Mesenchymal stem cell (in vitro differentiated cells and primary cell): ENCODE data around the gene IMP4.

ENCODE experiments used
- DNase-seq: peaks from one replicate; pipeline ENCODE4 v3.0.0-alpha.2; 2013
- H2AFZ ChIP-seq: one replicate; pipeline ENCODE4 v1.6.1; 2013; ENCODE audit warnings: low read depth, mild to moderate bottlenecking, control low read depth, inconsistent platforms, low read length, moderate library complexity
- H2AK5ac ChIP-seq: 2 replicates; pipeline ENCODE4 v1.6.1; 2013; ENCODE audit warnings: low read length, moderate library complexity, mild to moderate bottlenecking, inconsistent platforms; ENCODE audit not compliant: severe bottlenecking
- H2BK120ac ChIP-seq: one replicate; pipeline ENCODE4 v1.6.1; 2013; ENCODE audit warnings: low read depth, mild to moderate bottlenecking, inconsistent platforms, low read length, moderate library complexity
- H2BK12ac ChIP-seq, 2 experiments: one replicate each; pipeline ENCODE4 v1.6.1; 2013; ENCODE audit warnings: inconsistent platforms in 2 of 2, low read length in 2 of 2, mild to moderate bottlenecking in 2 of 2, moderate library complexity in 2 of 2, control low read depth in 1 of 2
- H2BK15ac ChIP-seq: one replicate; pipeline ENCODE4 v1.6.1; 2013; ENCODE audit warnings: mild to moderate bottlenecking, low read depth, inconsistent platforms; ENCODE audit not compliant: poor library complexity, severe bottlenecking
- H2BK5ac ChIP-seq: 2 replicates; pipeline ENCODE4 v1.6.1; 2013; ENCODE audit warnings: low read depth, mild to moderate bottlenecking, low read length, control low read depth, inconsistent platforms; ENCODE audit not compliant: poor library complexity, severe bottlenecking
- H3K14ac ChIP-seq, 2 experiments: one replicate each; pipeline ENCODE4 v1.6.1; 2013; ENCODE audit warnings: inconsistent platforms in 2 of 2, low read length in 2 of 2, control low read depth in 1 of 2, mild to moderate bottlenecking in 1 of 2, moderate library complexity in 1 of 2
- H3K18ac ChIP-seq, 2 experiments: one replicate each; pipeline ENCODE4 v1.6.1; 2013; ENCODE audit warnings: inconsistent platforms in 2 of 2, low read length in 2 of 2, control low read depth in 1 of 2, low read depth in 1 of 2, mild to moderate bottlenecking in 1 of 2
- H3K23ac ChIP-seq, 2 experiments: one replicate each; pipeline ENCODE4 v1.6.1; 2013; ENCODE audit warnings: inconsistent platforms in 2 of 2, low read length in 2 of 2, mild to moderate bottlenecking in 2 of 2, moderate library complexity in 2 of 2, control low read depth in 1 of 2
- H3K27ac ChIP-seq: 2 replicates; pipeline ENCODE4 v1.5.1; 2013; ENCODE audit warnings: mild to moderate bottlenecking, moderate library complexity, low read length, control low read depth, inconsistent platforms; ENCODE audit not compliant: poor library complexity, severe bottlenecking
- H3K27me3 ChIP-seq, 2 experiments: 2 replicates each; pipeline versions ENCODE4 v1.6.1 to v1.7.0; 2013; ENCODE audit warnings: low read length in 2 of 2, mild to moderate bottlenecking in 2 of 2, moderate library complexity in 2 of 2, control low read depth in 1 of 2, inconsistent platforms in 1 of 2; ENCODE audit not compliant: control insufficient read depth in 1 of 2, insufficient read depth in 1 of 2
- H3K36me3 ChIP-seq, 2 experiments: 2 replicates each; pipeline versions ENCODE4 v1.6.1 to v1.7.0; 2013; ENCODE audit warnings: low read length in 2 of 2, control low read depth in 1 of 2, inconsistent platforms in 1 of 2, low read depth in 1 of 2, mild to moderate bottlenecking in 1 of 2; ENCODE audit not compliant: insufficient read depth in 2 of 2, control insufficient read depth in 1 of 2
- H3K4ac ChIP-seq, 2 experiments: one replicate each; pipeline ENCODE4 v1.6.1; 2013; ENCODE audit warnings: inconsistent platforms in 2 of 2, low read length in 2 of 2, mild to moderate bottlenecking in 2 of 2, moderate library complexity in 2 of 2, control low read depth in 1 of 2, low read depth in 1 of 2
- H3K4me1 ChIP-seq: 2 replicates; pipeline ENCODE4 v1.6.1; 2013; ENCODE audit warnings: low read depth, low read length, control low read depth; ENCODE audit not compliant: control insufficient read depth, insufficient read depth
- H3K4me2 ChIP-seq: 2 replicates; pipeline ENCODE4 v1.6.1; 2013; ENCODE audit warnings: low read length, mild to moderate bottlenecking, inconsistent platforms; ENCODE audit not compliant: poor library complexity, severe bottlenecking
- H3K4me3 ChIP-seq, 2 experiments: 2 replicates each; pipeline versions ENCODE4 v1.5.1 to v1.7.0; 2013; ENCODE audit warnings: low read length in 2 of 2, mild to moderate bottlenecking in 2 of 2, control low read depth in 1 of 2, low read depth in 1 of 2; ENCODE audit not compliant: insufficient read depth in 1 of 2
- H3K79me1 ChIP-seq: replicated peaks from 2 replicates; pipeline ENCODE4 v1.6.1; 2013; ENCODE audit warnings: mild to moderate bottlenecking, control low read depth, low read length, inconsistent platforms; ENCODE audit not compliant: poor library complexity, severe bottlenecking
- H3K9ac ChIP-seq: 2 replicates; pipeline ENCODE4 v1.7.0; 2013; ENCODE audit warnings: mild to moderate bottlenecking, low read length, moderate library complexity
- H3K9me3 ChIP-seq: 2 replicates; pipeline ENCODE4 v1.7.0; 2013; ENCODE audit warnings: mild to moderate bottlenecking, low read length; ENCODE audit not compliant: control insufficient read depth
- H4K8ac ChIP-seq: one replicate; pipeline ENCODE4 v1.6.1; 2013; ENCODE audit warnings: inconsistent platforms, mild to moderate bottlenecking, low read length, moderate library complexity
- H4K91ac ChIP-seq: one replicate; pipeline ENCODE4 v1.6.1; 2013; ENCODE audit warnings: mild to moderate bottlenecking, low read length, inconsistent platforms
- WGBS: methylation state at CpG from one replicate; pipeline ENCODE4 v1.1.7; 2013; ENCODE audit warnings: mixed read lengths; 5-methylcytosine and 5-hydroxymethylcytosine counted together

The IMP4 gene

DNA sequence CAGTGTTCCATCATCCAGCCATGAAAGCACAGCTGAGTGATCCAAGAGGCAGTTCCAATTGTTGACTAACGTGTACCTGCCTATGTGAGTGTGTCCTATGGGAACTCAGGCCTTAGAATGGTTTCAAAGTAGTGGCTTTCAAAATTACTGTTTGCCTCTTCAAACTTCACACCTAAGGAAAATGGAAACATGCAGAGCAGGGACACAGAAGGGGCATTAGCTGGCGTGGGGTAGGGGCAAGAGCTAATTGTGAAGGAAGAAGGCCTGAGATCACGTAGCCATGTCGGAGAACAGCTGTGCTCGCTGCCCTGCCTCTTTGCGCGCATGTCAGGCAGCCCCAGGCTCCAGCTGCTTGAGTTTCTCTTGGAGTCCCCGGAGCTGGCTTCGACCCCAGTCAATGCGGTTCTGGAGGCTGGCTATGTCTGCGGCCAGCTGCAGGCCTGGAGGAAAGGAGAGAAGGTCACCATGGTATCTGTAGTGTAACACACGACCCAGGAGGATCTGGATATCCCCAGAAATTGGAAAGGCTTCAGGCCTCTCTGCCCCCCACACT lies 3.8 kb upstream of the IMP4 start:
- Histone ChIP-seq H3K23ac (no peak overlapping the region), H2BK12ac (no peak overlapping the region), H2AFZ (no peak overlapping the region), H4K8ac (no peak overlapping the region), H3K4me1 (peaks cover 15% of the 10 kb centered on the region), H4K91ac (no peak overlapping the region), H3K27ac (no peak overlapping the region), H3K79me1 (peaks cover 19% of the 10 kb centered on the region), H3K14ac (no peak overlapping the region), H2AK5ac (no peak overlapping the region), H3K27me3 (peaks cover 0 to 7% of the 10 kb centered on the region in 2 experiments), H3K18ac (no peak overlapping the region), H3K9ac (no peak overlapping the region), H2BK5ac (no peak overlapping the region), H3K4ac (no peak overlapping the region), H3K9me3 (no peaks in the 10 kb centered on the region), H2BK120ac (no peak overlapping the region), H3K4me2 (no peak overlapping the region), H3K4me3 (no peak overlapping the region), H2BK15ac (no peak overlapping the region), H3K36me3 (peaks cover 13 to 24% of the 10 kb centered on the region in 2 experiments)
- DNase-seq: no peak
- 98% methylated on average over 12 of the region's 12 CpGs for WGBS

DNA sequence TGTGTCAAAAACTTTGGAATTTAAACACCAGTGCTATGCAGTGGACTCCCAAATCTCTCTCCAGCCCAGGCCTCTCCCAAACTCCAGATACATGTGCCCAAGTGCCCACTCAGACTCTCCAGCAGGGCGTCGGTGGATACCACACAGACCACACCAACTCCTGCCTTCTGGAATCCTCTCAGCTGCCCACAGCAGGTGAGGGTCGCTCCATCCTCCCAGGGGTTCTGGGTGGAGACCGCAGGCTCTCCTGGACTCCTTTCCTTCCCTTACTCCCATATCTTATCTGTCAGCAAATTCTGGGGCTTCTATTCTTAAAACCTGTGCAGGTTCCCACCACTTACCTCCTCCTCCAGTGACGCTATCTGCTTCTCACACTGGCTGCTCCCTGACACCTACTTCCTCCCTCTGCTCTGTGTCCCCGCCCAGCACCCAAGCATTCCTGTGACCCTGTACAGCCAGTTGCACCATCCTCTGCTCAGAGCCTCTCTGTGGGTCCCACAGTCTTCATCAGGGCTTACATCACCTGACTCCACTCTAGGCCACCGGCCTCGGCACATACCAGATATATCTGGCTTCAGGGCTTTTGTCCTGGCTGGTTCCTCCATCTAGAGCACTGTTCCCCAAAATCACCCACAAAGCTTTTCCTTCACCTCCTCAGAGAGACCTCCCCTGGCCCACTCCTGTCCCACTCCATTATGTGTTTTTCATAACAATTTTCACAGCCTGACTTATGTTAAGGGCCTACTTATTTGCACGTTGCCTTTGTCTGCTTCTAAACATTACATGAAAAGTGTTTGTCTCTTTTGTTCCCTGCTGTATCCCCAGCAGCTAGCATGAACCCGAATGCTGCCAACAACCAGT lies 2.6 kb upstream of the IMP4 start:
- H3K79me1 ChIP-seq: peaks cover 27% of the 10 kb centered on the region
- H3K4me2 ChIP-seq: no peak overlapping the region
- no peaks in the 10 kb centered on the region for H3K9me3 ChIP-seq
- no peak overlapping the region for H2BK15ac ChIP-seq
- DNase-seq: no peak
- no peak overlapping the region for H2AFZ ChIP-seq
- no peak overlapping the region for H4K91ac ChIP-seq
- no peak overlapping the region for H2BK120ac ChIP-seq
- no peak overlapping the region for H3K9ac ChIP-seq
- H3K4me1 ChIP-seq: peaks cover 18% of the 10 kb centered on the region
- H2AK5ac ChIP-seq: no peak overlapping the region
- H3K14ac ChIP-seq: no peak overlapping the region
- no peaks in the 10 kb centered on the region for H3K27me3 ChIP-seq
- WGBS: 94% methylated on average over 10 of the region's 10 CpGs
- no peak overlapping the region for H2BK12ac ChIP-seq
- H3K23ac ChIP-seq: no peak overlapping the region
- H2BK5ac ChIP-seq: no peak overlapping the region
- no peak overlapping the region for H3K4me3 ChIP-seq
- peaks cover 20 to 32% of the 10 kb centered on the region in 2 experiments for H3K36me3 ChIP-seq
- no peak overlapping the region for H4K8ac ChIP-seq
- H3K27ac ChIP-seq: no peak overlapping the region
- no peak overlapping the region for H3K4ac ChIP-seq
- H3K18ac ChIP-seq: no peak overlapping the region

DNA sequence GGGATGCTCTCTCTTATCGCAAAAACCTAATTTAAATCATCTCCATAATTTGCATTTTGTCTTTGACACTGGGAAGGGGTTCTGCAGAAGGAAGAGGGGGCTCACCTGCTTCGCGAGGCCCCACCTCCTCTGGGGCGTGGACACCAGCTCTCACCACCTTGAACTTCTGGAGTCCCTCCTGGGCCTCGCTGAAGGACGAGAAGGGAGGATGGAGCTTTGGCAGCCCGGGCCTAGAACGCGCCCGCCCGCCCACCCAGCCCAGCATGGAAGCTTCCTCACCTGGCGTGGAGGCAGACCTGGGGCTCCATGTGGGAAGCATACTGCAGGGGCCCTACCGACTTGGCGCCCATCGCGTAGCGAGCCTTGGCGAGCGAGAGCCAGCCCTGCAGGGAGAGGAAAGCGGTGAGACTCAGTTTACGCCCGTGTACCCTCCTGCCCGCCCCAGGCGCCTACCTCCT lies 1.1 kb upstream of the IMP4 start:
- Histone ChIP-seq H2BK15ac (no peak overlapping the region), H3K36me3 (peaks cover 34 to 46% of the 10 kb centered on the region in 2 experiments), H3K23ac (no peak overlapping the region), H3K27me3 (no peaks in the 10 kb centered on the region), H3K79me1 (peaks cover 41% of the 10 kb centered on the region), H3K4ac (no peak overlapping the region), H3K4me1 (peaks cover 14% of the 10 kb centered on the region), H3K9ac (peak overlapping the region; percentile 92), H3K18ac (peak overlapping the region in 1 of 2 experiments; percentile 81), H2BK5ac (no peak overlapping the region), H4K8ac (peak overlapping the region; percentile 58), H2BK12ac (no peak overlapping the region), H2AK5ac (no peak overlapping the region), H3K4me2 (peak overlapping the region; percentile 87), H3K27ac (peak overlapping the region; percentile 43), H3K14ac (peak overlapping the region in 1 of 2 experiments; percentile 89), H4K91ac (no peak overlapping the region), H3K9me3 (no peaks in the 10 kb centered on the region), H3K4me3 (peak overlapping the region; percentile 83 to 99), H2BK120ac (no peak overlapping the region), H2AFZ (peak overlapping the region; percentile 54)
- 2% methylated on average over 23 of the region's 24 CpGs for WGBS
- DNase-seq: no peak

DNA sequence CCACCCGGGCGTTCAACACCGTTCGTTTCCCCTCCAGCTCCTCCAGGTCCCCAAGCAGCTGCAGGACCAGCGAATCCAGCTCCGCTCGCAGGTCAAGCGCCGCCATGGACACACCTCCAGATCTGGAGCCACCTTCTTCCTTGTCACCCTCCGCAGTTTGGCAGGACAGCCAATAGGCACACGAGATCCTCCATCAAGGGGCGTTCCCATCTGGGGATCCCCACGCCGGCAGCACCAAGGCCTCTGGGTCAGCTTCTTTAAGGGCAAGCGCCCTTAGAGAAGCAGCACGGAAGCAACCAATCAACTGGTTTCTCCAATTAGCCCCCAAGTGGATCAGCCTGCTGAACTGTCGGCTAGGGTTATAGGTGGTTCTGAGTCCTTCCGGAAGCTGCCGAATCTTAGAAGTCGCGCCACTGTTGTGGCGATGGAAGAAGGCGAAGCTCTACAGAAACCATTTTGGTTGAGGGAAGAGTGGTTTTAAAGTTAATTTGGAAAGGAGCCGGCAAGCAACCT lies 621 bp upstream of the IMP4 start:
- H2BK12ac ChIP-seq: no peak overlapping the region
- H3K9ac ChIP-seq: peak overlapping the region; percentile 92
- H3K4me2 ChIP-seq: peak overlapping the region; percentile 87
- H2BK5ac ChIP-seq: no peak overlapping the region
- no peaks in the 10 kb centered on the region for H3K9me3 ChIP-seq
- H4K91ac ChIP-seq: peak overlapping the region; percentile 30
- H3K23ac ChIP-seq: no peak overlapping the region
- no peak overlapping the region for H2BK15ac ChIP-seq
- peak overlapping the region; percentile 70 for H4K8ac ChIP-seq
- DNase-seq: peak; percentile 98
- no peak overlapping the region for H2AK5ac ChIP-seq
- peaks cover 43% of the 10 kb centered on the region for H3K79me1 ChIP-seq
- peak overlapping the region in 1 of 2 experiments; percentile 75 for H3K4ac ChIP-seq
- peak overlapping the region; percentile 54 for H2AFZ ChIP-seq
- no peak overlapping the region for H2BK120ac ChIP-seq
- peak overlapping the region; percentile 34 to 81 for H3K18ac ChIP-seq
- H3K36me3 ChIP-seq: peaks cover 37 to 51% of the 10 kb centered on the region in 2 experiments
- peaks cover 13% of the 10 kb centered on the region for H3K4me1 ChIP-seq
- peak overlapping the region; percentile 83 to 99 for H3K4me3 ChIP-seq
- H3K27me3 ChIP-seq: no peaks in the 10 kb centered on the region
- 1% methylated on average over 24 of the region's 24 CpGs for WGBS
- H3K27ac ChIP-seq: peak overlapping the region; percentile 82
- peak overlapping the region in 1 of 2 experiments; percentile 89 for H3K14ac ChIP-seq
